Stimulated activated CD4-positive, alpha-beta T cell treated with anti-CD3 and anti-CD28 coated beads, Interleukin-2, amount 100 ng/mL, for 4 hours (primary cell): Measurements from ENCODE around the gene SPO11.

Experiments used
- DNase-seq: peaks from one replicate; pipeline ENCODE4 v3.0.0-alpha.2; 2020; ENCODE audit warnings: low read depth

SPO11 gene, protein sequence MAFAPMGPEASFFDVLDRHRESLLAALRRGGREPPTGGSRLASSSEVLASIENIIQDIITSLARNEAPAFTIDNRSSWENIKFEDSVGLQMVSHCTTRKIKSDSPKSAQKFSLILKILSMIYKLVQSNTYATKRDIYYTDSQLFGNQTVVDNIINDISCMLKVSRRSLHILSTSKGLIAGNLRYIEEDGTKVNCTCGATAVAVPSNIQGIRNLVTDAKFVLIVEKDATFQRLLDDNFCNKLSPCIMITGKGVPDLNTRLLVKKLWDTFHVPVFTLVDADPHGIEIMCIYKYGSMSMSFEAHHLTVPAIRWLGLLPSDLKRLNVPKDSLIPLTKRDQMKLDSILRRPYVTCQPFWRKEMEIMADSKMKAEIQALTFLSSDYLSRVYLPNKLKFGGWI

GRCh38 chr20:57329608-57330221 is at the start of gene SPO11:
TSS of gene SPO11 (plus strand) at chr20:57329803. CDS start at chr20:57329868, 65 bp downstream.
- no peak for DNase-seq

- no peak for DNase-seq
Measured at GRCh38 chr20:57280221-57280620, 49.4 kb upstream of the SPO11 start.

DNA sequence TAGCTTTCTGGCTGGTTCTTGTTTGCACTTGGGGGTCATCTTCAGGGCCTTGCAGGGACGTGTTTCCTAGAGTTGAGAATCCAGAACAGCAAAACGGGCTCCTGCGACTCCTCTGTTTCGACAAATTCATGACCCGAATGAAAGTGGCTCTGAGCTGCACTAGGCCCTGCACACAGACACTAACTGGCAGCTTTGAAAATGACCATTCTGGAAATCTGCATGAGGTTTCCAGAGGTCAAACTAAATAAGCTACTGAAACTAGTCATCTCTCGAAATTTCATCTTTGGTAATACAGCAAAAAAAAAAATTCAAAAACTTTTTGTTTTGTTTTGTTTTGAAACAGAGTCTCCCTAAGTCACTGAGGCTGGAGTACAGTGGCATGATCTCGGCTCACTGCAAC is 47.7 kb upstream of the SPO11 start:
- no peak for DNase-seq

DNA sequence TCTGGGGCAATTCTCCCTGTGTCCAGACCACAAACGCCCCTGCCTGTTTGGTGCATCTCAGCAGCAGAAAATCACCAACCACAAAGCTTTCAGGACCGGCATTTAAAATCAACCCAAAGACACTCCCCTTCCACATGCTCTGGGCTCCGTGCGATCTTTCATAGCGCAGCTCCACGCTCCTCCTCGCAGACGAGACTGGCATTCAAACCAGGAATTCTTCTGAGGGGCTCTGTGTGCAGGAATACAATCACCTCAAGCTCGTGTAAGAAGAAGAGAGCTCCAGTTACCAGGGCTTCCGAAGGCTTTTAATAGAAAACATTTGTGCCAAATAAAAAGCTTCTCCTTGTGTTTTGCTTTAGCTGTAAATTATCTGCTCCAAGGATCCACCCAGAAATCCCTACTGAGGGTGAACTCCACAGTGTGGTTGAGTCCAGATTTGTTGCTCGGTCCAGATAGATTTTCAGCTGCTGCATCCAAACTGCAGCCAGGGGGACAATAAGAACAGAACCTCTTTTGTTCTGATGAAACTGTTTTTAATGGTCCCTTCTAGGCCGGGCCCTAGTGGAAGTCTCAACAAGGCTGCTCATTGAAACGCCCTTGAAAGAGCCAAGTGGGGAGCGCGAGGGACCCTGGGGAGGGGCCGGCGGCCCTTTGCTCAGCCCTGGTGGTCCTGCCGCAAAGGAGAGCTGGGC is 46.8 kb upstream of the SPO11 start:
- DNase-seq = no peak

GRCh38 chr20:57283860-57284259 is 45.7 kb upstream of the SPO11 start:
- DNase-seq = no peak

DNA sequence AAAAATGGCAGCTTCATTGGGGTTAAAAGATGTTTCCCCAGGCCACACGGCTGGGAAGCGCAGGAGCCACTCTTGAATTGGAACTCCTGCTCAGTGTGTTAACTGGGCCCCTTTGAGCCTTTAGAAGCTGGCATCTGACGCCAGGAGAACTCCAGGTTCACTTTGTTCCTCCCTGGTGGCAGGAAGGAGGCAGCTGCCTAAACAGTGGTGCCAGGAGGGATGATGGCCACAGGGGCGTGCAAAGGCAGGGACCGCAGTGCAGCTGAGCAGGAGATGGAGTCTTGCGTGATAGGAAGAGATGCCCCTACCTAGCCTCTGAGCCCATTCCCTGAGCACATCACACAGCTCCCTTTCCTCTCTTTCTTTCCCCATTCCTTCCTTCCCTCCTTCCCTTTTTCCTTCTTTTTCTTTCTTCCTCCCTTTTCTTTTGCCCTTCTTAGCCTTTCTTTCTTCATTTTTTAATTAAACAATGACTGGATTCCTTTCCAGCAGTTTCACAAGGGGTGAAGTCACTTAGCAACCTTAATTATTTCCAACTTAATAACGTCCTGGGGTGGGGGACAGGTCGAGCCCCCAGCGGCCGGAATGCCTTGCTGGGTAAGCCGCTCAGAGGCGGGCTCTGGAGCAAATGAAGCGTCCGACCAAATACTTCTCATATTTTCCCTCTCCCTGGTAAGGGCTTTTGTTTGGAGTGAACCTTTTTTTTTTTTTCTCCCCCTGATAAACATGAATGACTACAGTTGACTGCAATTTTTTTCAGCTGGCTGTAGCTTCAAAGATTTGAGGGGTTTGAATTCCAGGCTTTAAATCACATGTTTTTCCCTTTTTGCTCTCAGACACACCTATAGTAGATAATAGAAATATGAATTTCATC is 42.4 kb upstream of the SPO11 start:
- no peak for DNase-seq

- no peak for DNase-seq
Measured at GRCh38 chr20:57287901-57288300, 41.7 kb upstream of the SPO11 start.

GRCh38 chr20:57288651-57289277 is 40.8 kb upstream of the SPO11 start:
- DNase-seq = no peak

GRCh38 chr20:57289391-57290177 is 40.0 kb upstream of the SPO11 start:
- no peak for DNase-seq

GRCh38 chr20:57290178-57290484 is 39.5 kb upstream of the SPO11 start:
- no peak for DNase-seq

GRCh38 chr20:57291003-57291402 is 38.6 kb upstream of the SPO11 start:
- no peak for DNase-seq

DNA sequence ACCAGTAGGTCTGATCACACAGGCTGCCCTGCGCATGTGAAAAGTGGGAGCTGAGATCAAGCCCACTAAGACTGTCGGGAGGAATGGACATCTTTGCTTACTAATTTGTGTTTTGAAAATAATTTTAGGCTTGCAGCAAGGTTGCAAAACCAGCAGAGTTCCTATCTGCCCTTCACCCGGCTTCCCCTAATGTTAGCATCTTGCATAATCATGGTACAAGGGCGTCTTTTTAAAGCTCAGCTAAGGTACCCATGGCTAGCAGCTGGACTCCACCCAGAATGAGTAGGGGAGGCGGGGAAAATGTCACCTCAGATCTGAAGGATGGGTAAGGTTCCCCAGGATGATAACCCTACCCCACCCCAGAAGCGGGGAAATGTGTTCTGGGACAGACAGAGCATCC is 37.9 kb upstream of the SPO11 start:
- no peak for DNase-seq

- DNase-seq = no peak
Measured at GRCh38 chr20:57292611-57293010, 37.0 kb upstream of the SPO11 start.

GRCh38 chr20:57293995-57294394 is 35.6 kb upstream of the SPO11 start:
- DNase-seq = no peak

- no peak for DNase-seq
Measured at GRCh38 chr20:57294550-57294949, 35.1 kb upstream of the SPO11 start.

GRCh38 chr20:57298457-57298856 is 31.1 kb upstream of the SPO11 start:
- no peak for DNase-seq

DNA sequence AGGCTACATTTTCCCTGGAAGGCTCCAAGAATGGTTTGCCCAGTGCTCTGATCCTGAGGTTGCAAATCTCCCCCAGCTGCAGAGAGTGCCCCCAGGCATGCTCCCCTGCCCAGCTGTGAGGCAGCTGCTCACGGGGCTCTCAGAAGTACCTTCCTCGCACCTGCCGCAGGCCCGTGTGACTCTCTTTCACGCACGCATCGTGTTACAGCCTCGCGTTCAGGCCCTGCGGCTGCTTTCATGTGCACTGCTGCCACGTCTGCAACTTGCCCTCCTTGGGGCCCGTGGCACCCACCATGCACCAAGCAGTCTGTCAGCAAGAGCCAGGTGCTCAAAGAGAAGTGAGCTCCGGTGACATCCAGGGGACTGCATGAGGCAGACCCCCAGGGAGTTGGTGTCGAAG is 28.6 kb upstream of the SPO11 start:
- no peak for DNase-seq

DNA sequence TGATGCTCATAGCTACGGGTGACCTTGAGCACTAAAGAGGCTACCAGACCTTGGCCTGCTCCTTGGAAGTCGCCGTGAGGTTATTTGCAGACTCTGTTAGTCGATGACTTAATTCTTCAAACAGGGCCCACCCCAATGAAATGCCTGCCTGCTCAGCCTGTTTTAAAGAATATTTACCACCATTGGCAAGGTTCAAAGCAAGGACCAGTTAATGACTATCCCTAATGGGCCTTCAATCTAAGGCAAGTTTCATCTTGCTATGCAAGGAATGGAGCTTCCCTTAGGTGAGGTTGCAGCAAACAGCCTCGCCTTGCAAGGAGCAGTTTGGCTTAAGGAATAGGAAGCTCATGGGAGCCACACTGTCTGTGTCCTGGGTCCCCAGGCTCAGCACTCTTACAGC is 22.9 kb upstream of the SPO11 start:
- no peak for DNase-seq

DNA sequence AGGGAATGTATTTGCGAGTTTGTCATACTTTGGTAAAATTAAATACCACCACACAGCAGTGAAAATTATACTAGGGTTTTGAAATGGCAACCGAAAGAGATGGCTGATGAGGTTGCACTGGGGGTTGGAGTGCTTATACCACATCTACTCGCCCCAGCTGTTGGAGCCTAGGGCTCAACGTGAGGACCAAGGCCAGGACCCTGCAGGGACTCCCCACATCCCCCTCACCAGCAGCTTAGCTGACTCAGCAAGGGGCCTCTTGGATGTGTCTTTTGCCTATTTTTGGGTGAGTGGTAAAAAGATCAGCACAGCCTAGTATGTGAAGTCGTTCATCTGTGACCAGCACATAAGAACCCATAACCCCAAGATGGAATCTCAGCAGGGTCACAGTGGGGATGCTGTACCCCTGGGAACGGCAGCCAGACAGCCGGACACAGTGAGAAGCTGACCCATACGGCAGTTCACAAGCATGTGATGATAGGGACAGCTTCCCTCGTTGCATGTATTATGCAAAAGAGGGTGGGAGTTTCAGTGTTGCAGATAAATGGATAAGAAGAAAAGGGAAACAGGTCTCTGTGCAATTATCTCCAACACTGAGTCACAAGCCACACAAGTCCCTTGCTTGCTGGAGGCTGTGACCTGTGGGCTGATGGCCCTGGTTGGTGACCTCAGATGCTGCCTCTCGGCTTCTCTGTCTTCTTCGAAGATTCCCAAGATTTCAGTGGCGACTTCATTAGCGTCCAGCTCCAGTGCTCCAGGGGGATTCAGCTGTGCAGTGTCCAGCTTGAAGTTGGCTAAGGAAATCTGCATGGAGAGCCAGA is 20.9 kb upstream of the SPO11 start:
- no peak for DNase-seq

- no peak for DNase-seq
Measured at GRCh38 chr20:57309544-57310115, 20.0 kb upstream of the SPO11 start.
